Upper lobe of left lung (tissue), 6 donors: ENCODE measurements around the gene PTPRN2. TPM values are rescaled to one million over a fixed set of nuclear protein-coding genes. Genes with fewer than 3 reads are reported as not detected.
A peak's percentile ranks its signal among the peaks of the same experiment; 100 is the strongest.

Experiments
- ATAC-seq, 2 donors: fragments of 200-7000 bp; cut with Tn5 transposase; one replicate each; pipeline ENCODE4 v1.9.1; 2022; ENCODE audit warnings: mild to moderate bottlenecking in 2 of 2, moderate library complexity in 2 of 2; ENCODE audit not compliant: low FRiP score in 2 of 2
- DNase-seq, 2 donors: peaks; one replicate each; pipeline ENCODE4 v3.0.0-alpha.2; 2019 to 2020
- H3K27ac ChIP-seq, 4 donors: fragments of 200-600 bp; sonication (generic); one replicate each; pipeline ENCODE4 v1.5.1; 2016 to 2019
- H3K27me3 ChIP-seq, 4 donors: fragments of 200-600 bp; sonication (generic); one replicate each; pipeline ENCODE4 v1.5.1; 2017 to 2019
- H3K36me3 ChIP-seq, 4 donors: fragments of 200-600 bp; sonication (generic); one replicate each; pipeline ENCODE4 v1.5.1; 2016 to 2019
- H3K4me1 ChIP-seq, 4 donors: fragments of 200-600 bp; sonication (generic); one replicate each; pipeline ENCODE4 v1.5.1; 2018 to 2019
- H3K4me3 ChIP-seq, 4 donors: fragments of 200-600 bp; sonication (generic); one replicate each; pipeline ENCODE4 v1.5.1; 2017 to 2019; ENCODE audit warnings: mild to moderate bottlenecking in 2 of 4, moderate library complexity in 1 of 4
- H3K9me3 ChIP-seq, 4 donors: fragments of 200-600 bp; sonication (generic); one replicate each; pipeline ENCODE4 v1.5.1; 2018 to 2019
- EP300 ChIP-seq, 4 donors: sonication (generic); formaldehyde crosslinking; IDR thresholded peaks; one replicate each; pipeline ENCODE4 v1.5.1; 2017; ENCODE audit warnings: antibody characterized with exemption in 4 of 4, control low read depth in 2 of 4
- POLR2A ChIP-seq, 4 donors: fragments of 450-650 bp; IDR thresholded peaks; one replicate each; pipeline ENCODE4 v1.5.1; 2016 to 2017; ENCODE audit warnings: antibody characterized with exemption in 4 of 4, mild to moderate bottlenecking in 2 of 4
- POLR2AphosphoS5 ChIP-seq, 2 donors: sonication (generic); formaldehyde crosslinking; IDR thresholded peaks; one replicate each; pipeline ENCODE4 v1.5.1; 2017; ENCODE audit warnings: antibody characterized with exemption in 2 of 2
- WGBS, 2 donors: methylation state at CpG; one replicate each; pipeline ENCODE4 v1.1.5; 2017 to 2018; 5-methylcytosine and 5-hydroxymethylcytosine counted together
- total RNA-seq, 6 donors: library from RNA; depleted of rRNA in 4 of 6; stranded (reverse); fragments of >200 nt in 4 of 6; gene quantifications; one replicate each; pipeline versions ENCODE4 v1.1.0 to v1.2.1, GENCODE V29; 2016 to 2021
- TF ChIP-seq, protein P1 (sequence below), 6 experiments: fragments of 450-650 bp in 4 of 6; fragments of 200-600 bp in 2 of 6; sonication (generic) in 2 of 6; IDR thresholded peaks; one replicate each; pipeline ENCODE4 v1.5.1; 2016 to 2019; ENCODE audit warnings: antibody characterized with exemption in 6 of 6
- donor health status: DM: no; HTN: no; CAD: no; lungs with moderate emphysema.
- donor health status: DM: no; HTN: yes; CAD: no; lungs with severe emphysema.

Gene PTPRN2
- total RNA-seq, 6 donors from 2014 or later: 3.3 to 7.9 (median 5.2) TPM

DNA sequence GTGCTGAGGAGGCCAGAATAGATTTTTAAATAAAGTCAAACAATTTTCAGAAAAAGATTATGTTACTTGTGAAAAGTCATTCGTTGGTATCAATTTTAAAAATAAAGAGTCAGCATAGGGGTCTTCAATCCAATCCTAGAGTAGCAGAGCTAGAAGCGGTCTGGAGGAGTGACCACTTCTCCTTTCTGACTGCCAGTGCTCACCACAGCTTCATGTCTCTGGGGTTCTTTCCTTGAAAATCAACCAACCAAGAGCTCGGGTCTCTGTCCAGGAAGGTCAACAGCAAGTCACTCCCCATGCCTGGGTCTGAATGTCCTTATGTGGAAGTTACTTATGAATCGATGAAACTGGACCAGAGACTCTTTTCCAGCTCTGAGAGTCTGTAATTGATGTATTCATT is 14.3 kb downstream of the PTPRN2 start:
- Histone ChIP-seq H3K9me3 (no peaks in the 10 kb centered on the region), H3K27ac (no peak overlapping the region), H3K4me1 (peaks cover 0 to 8% (median 0%) of the 10 kb centered on the region in 4 donors), H3K36me3 (no peaks in the 10 kb centered on the region), H3K4me3 (no peak overlapping the region), H3K27me3 (peaks cover 0 to 11% (median 4%) of the 10 kb centered on the region in 4 donors)
- WGBS, 2 donors: 59 to 61% methylated on average over 4 of the region's 4 CpGs
- TF ChIP-seq POLR2AphosphoS5 (IDR thresholded peaks at IDR 0.05) (no peak), EP300 (IDR thresholded peaks at IDR 0.05) (no peak), POLR2A (IDR thresholded peaks at IDR 0.05) (no peak)
- TF ChIP-seq, protein P1, sequence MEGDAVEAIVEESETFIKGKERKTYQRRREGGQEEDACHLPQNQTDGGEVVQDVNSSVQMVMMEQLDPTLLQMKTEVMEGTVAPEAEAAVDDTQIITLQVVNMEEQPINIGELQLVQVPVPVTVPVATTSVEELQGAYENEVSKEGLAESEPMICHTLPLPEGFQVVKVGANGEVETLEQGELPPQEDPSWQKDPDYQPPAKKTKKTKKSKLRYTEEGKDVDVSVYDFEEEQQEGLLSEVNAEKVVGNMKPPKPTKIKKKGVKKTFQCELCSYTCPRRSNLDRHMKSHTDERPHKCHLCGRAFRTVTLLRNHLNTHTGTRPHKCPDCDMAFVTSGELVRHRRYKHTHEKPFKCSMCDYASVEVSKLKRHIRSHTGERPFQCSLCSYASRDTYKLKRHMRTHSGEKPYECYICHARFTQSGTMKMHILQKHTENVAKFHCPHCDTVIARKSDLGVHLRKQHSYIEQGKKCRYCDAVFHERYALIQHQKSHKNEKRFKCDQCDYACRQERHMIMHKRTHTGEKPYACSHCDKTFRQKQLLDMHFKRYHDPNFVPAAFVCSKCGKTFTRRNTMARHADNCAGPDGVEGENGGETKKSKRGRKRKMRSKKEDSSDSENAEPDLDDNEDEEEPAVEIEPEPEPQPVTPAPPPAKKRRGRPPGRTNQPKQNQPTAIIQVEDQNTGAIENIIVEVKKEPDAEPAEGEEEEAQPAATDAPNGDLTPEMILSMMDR (IDR thresholded peaks at IDR 0.05): no peak
- ATAC-seq (no peak), DNase-seq (no peak)

DNA sequence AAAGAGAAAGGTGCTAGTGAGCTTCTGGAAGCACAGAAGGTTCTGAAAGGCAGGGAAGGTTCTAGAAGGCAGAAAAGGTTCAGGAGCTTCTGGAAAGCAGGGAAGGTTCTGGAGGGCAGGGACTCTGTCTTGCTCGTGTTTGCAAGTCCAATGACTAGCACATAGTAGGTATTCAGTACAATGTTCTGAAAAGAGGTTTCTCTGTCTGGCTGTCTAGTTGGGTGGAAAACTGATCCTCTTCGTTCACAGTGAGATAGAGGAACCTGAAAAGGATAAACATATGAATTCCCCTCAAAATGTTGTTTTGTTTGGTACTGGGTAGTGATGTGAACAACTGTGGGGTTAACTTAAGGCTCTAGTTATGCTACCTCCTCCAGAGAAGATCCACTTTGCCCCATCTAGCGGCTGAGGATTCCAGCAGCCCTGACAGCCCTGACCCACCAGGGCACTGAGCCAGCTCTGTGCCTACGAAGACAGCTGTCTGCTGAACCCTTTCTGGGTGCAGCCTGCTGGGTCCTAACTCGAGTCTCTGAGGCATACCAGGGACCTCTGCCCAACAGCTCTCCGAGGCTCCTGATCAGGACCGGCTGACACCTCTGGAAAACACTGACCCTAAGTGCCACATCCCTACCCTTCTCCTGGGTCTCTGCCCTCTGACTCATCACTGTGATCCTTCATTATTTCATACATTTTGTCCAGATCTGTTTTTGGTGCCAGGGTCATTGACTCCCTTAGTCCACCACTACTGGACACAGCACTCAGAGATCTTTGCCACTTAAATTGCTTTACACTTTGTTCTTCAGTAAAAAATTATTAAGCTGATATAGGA is 15.4 kb downstream of the PTPRN2 start:
- 34 to 52% methylated on average over 7 of the region's 7 CpGs for WGBS, 2 donors
- TF ChIP-seq, protein P1 (IDR thresholded peaks at IDR 0.05): no peak
- TF ChIP-seq POLR2A (IDR thresholded peaks at IDR 0.05) (no peak), POLR2AphosphoS5 (IDR thresholded peaks at IDR 0.05) (no peak), EP300 (IDR thresholded peaks at IDR 0.05) (no peak)
- no peak overlapping the region for H3K4me3 ChIP-seq
- no peak overlapping the region for H3K27ac ChIP-seq
- H3K9me3 ChIP-seq: no peaks in the 10 kb centered on the region
- ATAC-seq (peak; percentile 32 to 51), DNase-seq (no peak)
- peaks cover 0 to 11% (median 4%) of the 10 kb centered on the region in 4 donors for H3K27me3 ChIP-seq
- peaks cover 0 to 8% (median 0%) of the 10 kb centered on the region in 4 donors for H3K4me1 ChIP-seq
- no peaks in the 10 kb centered on the region for H3K36me3 ChIP-seq

DNA sequence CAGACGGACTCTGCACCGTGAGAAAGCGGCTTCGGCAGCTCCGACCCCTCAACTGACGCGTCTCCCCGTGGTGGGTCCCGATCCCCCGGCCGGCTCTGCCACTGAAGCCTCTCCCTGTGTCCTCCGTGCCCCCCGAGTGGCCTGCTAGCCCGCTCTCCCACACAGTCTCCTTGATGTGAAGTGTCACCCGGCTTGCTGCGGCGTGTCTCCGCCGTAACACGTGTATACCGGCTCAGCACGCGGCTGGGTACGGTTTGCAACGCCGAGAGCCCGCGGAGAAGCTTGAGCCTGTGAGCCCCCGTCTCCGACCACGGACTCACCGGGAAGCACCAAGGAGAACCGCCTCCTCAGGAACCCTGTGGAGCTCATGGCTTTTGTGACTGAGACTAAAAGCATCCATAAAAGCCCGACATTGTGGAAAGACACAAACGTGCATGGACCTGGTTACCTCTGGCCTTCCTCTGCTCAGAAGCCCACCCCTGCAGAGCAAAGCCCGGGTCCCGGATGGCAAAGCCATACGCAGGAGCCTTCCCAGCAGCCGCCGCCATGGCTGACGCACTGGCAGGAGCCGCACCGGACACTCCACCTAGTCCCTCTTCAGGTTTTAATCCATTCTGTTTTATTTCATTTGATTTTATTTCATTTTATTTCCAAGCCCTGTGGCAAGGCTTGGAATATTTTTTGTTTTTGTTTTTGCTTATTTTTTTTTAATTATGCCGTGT is 17.0 kb downstream of the PTPRN2 start:
- no peak overlapping the region for H3K4me3 ChIP-seq
- WGBS, 2 donors: 84 to 90% methylated on average over 44 of the region's 44 CpGs
- no peaks in the 10 kb centered on the region for H3K36me3 ChIP-seq
- H3K9me3 ChIP-seq: no peaks in the 10 kb centered on the region
- DNase-seq (peak in 1 of 2 donors; percentile 75), ATAC-seq (no peak)
- H3K27me3 ChIP-seq: peaks cover 0 to 11% (median 4%) of the 10 kb centered on the region in 4 donors
- TF ChIP-seq, protein P1 (IDR thresholded peaks at IDR 0.05): no peak
- TF ChIP-seq POLR2A (IDR thresholded peaks at IDR 0.05) (no peak), EP300 (IDR thresholded peaks at IDR 0.05) (no peak), POLR2AphosphoS5 (IDR thresholded peaks at IDR 0.05) (no peak)
- H3K4me1 ChIP-seq: peaks cover 0 to 8% (median 0%) of the 10 kb centered on the region in 4 donors
- no peak overlapping the region for H3K27ac ChIP-seq

DNA sequence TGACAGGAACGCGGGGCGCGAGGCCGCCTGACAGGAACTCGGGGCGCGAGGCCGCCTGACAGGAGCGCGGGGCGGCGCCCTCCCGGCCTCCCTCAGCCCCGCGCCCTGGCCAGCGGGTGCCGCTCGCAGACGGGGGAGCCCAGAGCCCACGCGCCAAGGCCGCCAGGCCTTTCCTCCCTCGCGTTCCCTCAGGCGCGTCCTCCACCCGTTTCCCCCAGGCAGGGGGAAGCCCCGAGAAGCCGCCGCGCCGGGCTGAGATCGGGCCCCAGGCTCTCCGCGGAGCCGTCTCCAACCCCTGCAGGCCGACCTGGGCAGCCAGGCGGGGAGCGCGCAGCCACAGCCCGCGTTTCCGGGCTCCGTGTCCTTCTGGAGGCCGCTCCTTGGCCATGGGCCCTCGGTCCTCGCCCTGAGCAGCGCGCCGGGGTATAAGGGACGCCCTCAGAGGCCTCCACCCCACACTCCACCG is 17.7 kb downstream of the PTPRN2 start:
- Histone ChIP-seq H3K4me3 (peak overlapping the region in 2 of 4 donors; percentile 13 to 14), H3K27ac (no peak overlapping the region), H3K9me3 (no peaks in the 10 kb centered on the region), H3K4me1 (peaks cover 0 to 8% (median 0%) of the 10 kb centered on the region in 4 donors), H3K27me3 (peaks cover 0 to 11% (median 4%) of the 10 kb centered on the region in 4 donors), H3K36me3 (no peaks in the 10 kb centered on the region)
- peak in 1 of 2 donors; percentile 18 for ATAC-seq
- peak in 1 of 2 donors; percentile 84 for DNase-seq
- WGBS, 2 donors: 31% methylated on average over 18 of the region's 53 CpGs; no CpG with 5 or more reads in 1 of the 2 donors
- TF ChIP-seq EP300 (IDR thresholded peaks at IDR 0.05) (no peak), POLR2A (IDR thresholded peaks at IDR 0.05) (no peak), POLR2AphosphoS5 (IDR thresholded peaks at IDR 0.05) (no peak)
- TF ChIP-seq, protein P1 (IDR thresholded peaks at IDR 0.05): no peak
